Spleen (tissue), 13 donors: ENCODE results near the gene DVL2. TPM values are rescaled to one million over a fixed set of nuclear protein-coding genes. Genes with fewer than 3 reads are reported as not detected.
A peak's percentile ranks its signal among the peaks of the same experiment; 100 is the strongest.

Experiments
- DNase-seq: peaks from one replicate; pipeline ENCODE4 v3.0.0-alpha.2; 2020
- H3K27ac ChIP-seq, 8 donors: fragments of 200-600 bp; sonication (generic) in 7 of 8; 1 replicate in 4 of 8; 2 replicates in 4 of 8; pipeline versions ENCODE4 v1.5.0 to v1.8.0; 2016 to 2021; ENCODE audit warnings: inconsistent platforms in 4 of 8, mild to moderate bottlenecking in 4 of 8, moderate library complexity in 1 of 8
- H3K27me3 ChIP-seq, 7 donors: fragments of 200-600 bp; sonication (generic) in 6 of 7; replicated peaks in 1 of 7; 1 replicate in 4 of 7; 2 replicates in 3 of 7; pipeline versions ENCODE4 v1.5.0 to v1.8.0; 2016 to 2021; ENCODE audit warnings: inconsistent platforms in 3 of 7, mild to moderate bottlenecking in 1 of 7
- H3K36me3 ChIP-seq, 6 donors: fragments of 200-600 bp; sonication (generic) in 5 of 6; 1 replicate in 4 of 6; 2 replicates in 2 of 6; pipeline versions ENCODE4 v1.5.0 to v1.8.0; 2016 to 2021; ENCODE audit warnings: inconsistent platforms in 2 of 6
- H3K4me1 ChIP-seq, 6 donors: fragments of 200-600 bp; sonication (generic) in 5 of 6; 1 replicate in 3 of 6; 2 replicates in 3 of 6; pipeline versions ENCODE4 v1.5.0 to v1.8.0; 2016 to 2021; ENCODE audit warnings: inconsistent platforms in 3 of 6
- H3K4me3 ChIP-seq, 8 donors: fragments of 200-600 bp; sonication (generic) in 7 of 8; 1 replicate in 4 of 8; 2 replicates in 4 of 8; pipeline versions ENCODE4 v1.5.0 to v1.8.0; 2016 to 2021; ENCODE audit warnings: inconsistent platforms in 4 of 8, mild to moderate bottlenecking in 4 of 8, moderate library complexity in 2 of 8
- H3K9me3 ChIP-seq, 8 donors: fragments of 200-600 bp; sonication (generic) in 7 of 8; 1 replicate in 4 of 8; 2 replicates in 4 of 8; pipeline versions ENCODE4 v1.5.0 to v1.8.0; 2016 to 2021; ENCODE audit warnings: inconsistent platforms in 4 of 8
- CTCF ChIP-seq, 11 experiments: fragments of 200-600 bp in 7 of 11; fragments of 450-650 bp in 4 of 11; sonication (generic) in 4 of 11; IDR thresholded peaks in 8 of 11; conservative IDR thresholded peaks in 3 of 11; 1 replicate in 7 of 11; 2 replicates in 4 of 11; pipeline versions ENCODE4 v1.4.0 to v1.8.0; 2016 to 2021; ENCODE audit warnings: antibody characterized with exemption in 11 of 11, inconsistent platforms in 4 of 11, mild to moderate bottlenecking in 1 of 11
- POLR2A ChIP-seq, 3 donors: fragments of 450-650 bp; IDR thresholded peaks; one replicate each; pipeline ENCODE4 v1.5.1; 2017; ENCODE audit warnings: antibody characterized with exemption in 3 of 3, mild to moderate bottlenecking in 1 of 3
- POLR2AphosphoS5 ChIP-seq, 3 donors: sonication (generic); formaldehyde crosslinking; IDR thresholded peaks; one replicate each; pipeline ENCODE4 v1.5.1; 2017; ENCODE audit warnings: antibody characterized with exemption in 3 of 3
- WGBS, 5 donors: extraction: QIAGEN DNeasy Blood & Tissue Kit in 3 of 5; methylation state at CpG; one replicate each; pipeline versions ENCODE4 v1.1.5 to v1.1.7; 2013 to 2018; 5-methylcytosine and 5-hydroxymethylcytosine counted together
- intact Hi-C: fragments of 100-400 bp; cut with DNase I; formaldehyde crosslinking; loops from one replicate; pipeline ENCODE4 v1.15.0; 2023; ENCODE audit warnings: low total_unique reads
- long read RNA-seq, 2 donors: transcript quantifications; one replicate each; lab custom pipeline, GENCODE V29; 2026
- polyA plus RNA-seq, 3 donors: library from polyadenylated mRNA; stranded (reverse); fragments of 200-250 nt; gene quantifications; one replicate each; pipeline ENCODE4 v1.2.1, GENCODE V29; 2013
- total RNA-seq, 7 donors: library from RNA; depleted of rRNA in 3 of 7; stranded (reverse); fragments of >200 nt in 3 of 7; fragmentation: NEBNext Ultra II Directional in 4 of 7; extraction: Animal tissue kit (Norgen Biotek cat#: 25700) in 4 of 7; gene quantifications; one replicate each; pipeline versions ENCODE4 v1.1.0 to v1.2.1, GENCODE V29; 2016 to 2021
- donor health status: healthy with polysubstance abuse.
- donor health status: DM: no; HTN: no; CAD: no; lungs with moderate emphysema.
- donor health status: DM: no; HTN: no; CAD: no.
- donor health status: Bipolar disorder and iron deficiency.
- donor health status: healthy.
- donor health status: DM: no; HTN: no; CAD: no.
- donor health status: DM: yes; HTN: yes; CAD: no.

The DVL2 gene
- 10 to 100 TPM; 36.9 to 48.0 (median 39.2) TPM for total RNA-seq
- polyA plus RNA-seq, result 10 to 100 TPM in 2 of 3 donors, 1 to 10 TPM in 1; 9.8 to 29.2 (median 11.7) TPM
- long read RNA-seq, donor 1, partial matches to known transcripts, result 0 of 2 reads
- long read RNA-seq, donor 1, other reads (novel, unspliced or antisense), result 0 of 2 reads
- long read RNA-seq, donor 2, partial matches to known transcripts, result 0 of 3 reads
- long read RNA-seq, donor 2, other reads (novel, unspliced or antisense), result 0 of 3 reads

DNA sequence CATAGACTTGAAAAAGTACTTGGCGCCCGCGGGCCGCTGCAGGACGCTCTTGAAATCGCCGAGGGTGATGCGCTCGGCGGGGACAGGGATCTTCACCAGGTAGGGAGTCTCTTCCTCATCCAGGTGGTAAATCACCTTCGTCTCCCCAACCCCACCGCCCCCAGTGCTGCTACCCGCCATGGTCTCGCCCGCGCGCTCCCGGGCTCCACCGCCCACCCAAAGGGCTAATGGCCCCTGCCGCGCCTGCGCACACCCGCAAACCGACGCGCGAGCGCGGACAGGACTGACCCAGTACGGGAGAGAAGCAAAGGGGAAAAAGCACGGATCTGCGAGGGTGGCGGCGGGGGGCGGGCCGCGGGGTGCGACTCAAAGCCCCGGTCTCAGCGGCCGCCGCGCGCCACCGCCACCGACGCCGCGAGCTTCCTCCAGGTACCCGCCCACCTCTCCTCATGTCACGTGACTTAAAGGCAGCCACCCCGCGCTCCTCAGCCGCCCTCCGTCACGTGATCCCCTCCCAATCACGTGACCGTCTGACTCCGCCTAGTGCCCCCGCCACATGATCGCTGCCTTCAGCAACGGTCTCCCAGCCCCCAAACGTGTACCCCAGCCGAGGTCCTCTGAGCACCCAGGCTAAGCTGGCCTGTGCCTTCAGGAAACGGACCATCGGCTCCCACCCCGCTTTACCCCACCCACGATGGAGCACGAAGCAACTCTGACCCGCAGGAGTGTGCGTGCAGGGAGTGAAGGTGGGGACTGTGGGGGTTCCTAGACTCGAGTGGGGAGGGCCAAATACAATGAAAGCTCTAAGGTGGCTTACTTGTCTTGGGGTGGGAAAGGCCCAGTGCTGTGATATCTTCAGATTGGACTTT, at the start of gene DVL2:
TSS of gene DVL2 (minus strand) at position 435 of the 869 bp plus-strand sequence. CDS start at position 180, 255 bp downstream.
- TF ChIP-seq CTCF (IDR thresholded peaks at IDR 0.05 in 8 of 11, conservative IDR thresholded peaks at IDR 0.05 in 3 of 11) (peak in 1 of 11 experiments; percentile 41), POLR2A (IDR thresholded peaks at IDR 0.05) (peak; percentile 5 to 80 (median 50)), POLR2AphosphoS5 (IDR thresholded peaks at IDR 0.05) (peak; percentile 95 to 98 (median 97))
- H3K36me3 ChIP-seq, result peaks cover 0 to 39% (median 29%) of the 10 kb centered on the region in 6 donors
- peak within 1 kb of the TSS; percentile 67 to 97 (median 82) for H3K4me3 ChIP-seq
- intact Hi-C loops, result no loop called here
- peak within 1 kb of the TSS; percentile 69 to 94 (median 88) for H3K27ac ChIP-seq
- H3K27me3 ChIP-seq, result no peaks in the 10 kb centered on the region
- 0 to 1% (median 0%) methylated on average over 43 to 72 of the region's 72 CpGs for WGBS, 5 donors
- peaks cover 12 to 68% (median 57%) of the 10 kb centered on the region in 6 donors for H3K4me1 ChIP-seq
- no peaks in the 10 kb centered on the region for H3K9me3 ChIP-seq
- peak; percentile 99 for DNase-seq

- Histone ChIP-seq H3K4me3 (no peak overlapping the region), H3K27me3 (peaks cover 0 to 81% (median 20%) of the 10 kb centered on the region in 7 donors), H3K9me3 (no peaks in the 10 kb centered on the region), H3K27ac (no peak overlapping the region), H3K36me3 (no peaks in the 10 kb centered on the region), H3K4me1 (peaks cover 17 to 34% (median 30%) of the 10 kb centered on the region in 6 donors)
- TF ChIP-seq CTCF (IDR thresholded peaks at IDR 0.05 in 8 of 11, conservative IDR thresholded peaks at IDR 0.05 in 3 of 11) (no peak), POLR2AphosphoS5 (IDR thresholded peaks at IDR 0.05) (no peak), POLR2A (IDR thresholded peaks at IDR 0.05) (no peak)
- DNase-seq, result no peak
- intact Hi-C loops, result no loop called here
- 77 to 82% (median 79%) methylated on average over 14 to 18 of the region's 18 CpGs for WGBS, 5 donors
Observed at GRCh38 chr17:7283471-7284216, 49.3 kb upstream of the DVL2 start.

DNA sequence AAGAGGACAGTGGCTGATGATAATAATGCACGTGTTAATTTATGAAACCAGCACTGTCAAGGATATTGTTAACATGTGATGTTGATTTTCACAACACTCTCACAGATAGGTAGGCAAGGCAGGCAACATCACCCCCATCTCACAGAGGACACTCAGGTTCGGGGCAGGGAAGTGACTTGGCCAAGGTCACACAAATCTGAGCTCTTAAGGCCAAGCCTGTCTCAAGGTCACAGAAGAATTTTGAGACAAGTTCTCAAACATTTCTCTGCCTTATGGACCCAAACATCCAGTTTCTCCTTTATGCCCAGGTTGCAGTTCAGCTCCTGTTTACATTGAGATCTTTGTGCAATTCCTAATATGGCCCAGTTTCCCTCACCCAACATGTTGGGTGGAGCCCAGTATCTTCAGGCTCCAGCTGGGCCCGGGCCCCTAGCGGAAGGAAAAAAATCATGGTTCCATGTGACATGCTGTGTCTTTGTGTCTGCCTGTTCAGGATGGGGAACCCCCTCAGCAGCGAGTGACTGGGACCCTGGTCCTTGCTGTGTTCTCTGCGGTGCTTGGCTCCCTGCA, 48.5 kb upstream of the DVL2 start:
- no peak for DNase-seq
- H3K36me3 ChIP-seq, result no peaks in the 10 kb centered on the region
- H3K4me1 ChIP-seq, result peaks cover 17 to 34% (median 30%) of the 10 kb centered on the region in 6 donors
- TF ChIP-seq POLR2A (IDR thresholded peaks at IDR 0.05), result no peak
- TF ChIP-seq CTCF (IDR thresholded peaks at IDR 0.05 in 8 of 11, conservative IDR thresholded peaks at IDR 0.05 in 3 of 11), result no peak
- TF ChIP-seq POLR2AphosphoS5 (IDR thresholded peaks at IDR 0.05), result no peak
- peaks cover 0 to 77% (median 20%) of the 10 kb centered on the region in 7 donors for H3K27me3 ChIP-seq
- peak overlapping the region in 2 of 8 donors; percentile 45 to 50 for H3K4me3 ChIP-seq
- intact Hi-C loops, result no loop called here
- 52 to 57% (median 53%) methylated on average over 6 of the region's 6 CpGs for WGBS, 5 donors
- H3K9me3 ChIP-seq, result no peaks in the 10 kb centered on the region
- H3K27ac ChIP-seq, result peak overlapping the region in 1 of 8 donors; percentile 60
